Activated naive CD4-positive, alpha-beta T cell treated with anti-CD3 and anti-CD28 coated beads for 36 hours (primary cell): ENCODE data around the gene IGFBP4. TPM values are rescaled to one million over a fixed set of nuclear protein-coding genes. Genes with fewer than 3 reads are reported as not detected.

Experiments
- CTCF ChIA-PET: fragments of 350-600 bp; sonication (Branson Sonifier 250); formaldehyde crosslinking; loops from one replicate; lab custom pipeline; 2021; ENCODE audit warnings: antibody characterized with exemption; lab: Charles Lee
- DNase-seq: peaks from one replicate; pipeline ENCODE4 v3.0.0-alpha.2; 2020
- H3K27ac Mint-ChIP-seq: one replicate; pipeline ENCODE4 v1.8.0; 2021; ENCODE audit warnings: mild to moderate bottlenecking, mixed read lengths
- H3K27me3 Mint-ChIP-seq: one replicate; pipeline ENCODE4 v1.8.0; 2021; ENCODE audit warnings: low read depth, mixed read lengths
- H3K36me3 Mint-ChIP-seq: one replicate; pipeline ENCODE4 v1.8.0; 2021; ENCODE audit warnings: low read depth, mixed read lengths
- H3K4me1 Mint-ChIP-seq: one replicate; pipeline ENCODE4 v1.8.0; 2021; ENCODE audit warnings: low read depth, mixed read lengths
- H3K4me3 Mint-ChIP-seq: one replicate; pipeline ENCODE4 v1.8.0; 2021; ENCODE audit warnings: mild to moderate bottlenecking, moderate library complexity, mixed read lengths
- H3K9me3 Mint-ChIP-seq: one replicate; pipeline ENCODE4 v1.8.0; 2021; ENCODE audit warnings: mixed read lengths
- intact Hi-C: fragments of 100-400 bp; cut with micrococcal nuclease; formaldehyde crosslinking; loops from one replicate; pipeline ENCODE4 v1.15.1; 2023
- total RNA-seq, 2 experiments: library from RNA; stranded (reverse); gene quantifications; one replicate each; pipeline ENCODE4 v1.2.3, GENCODE V29; 2021

The IGFBP4 gene
- total RNA-seq, 2 experiments from 2014 or later: 8.8 to 9.2 TPM

GRCh38 chr17:40500709-40501108 is 57.5 kb downstream of the IGFBP4 start:
- CTCF ChIA-PET: no interaction called here
- H3K27ac Mint-ChIP-seq: no peak overlapping the region
- H3K4me1 Mint-ChIP-seq: no peaks in the 10 kb centered on the region
- no peaks in the 10 kb centered on the region for H3K27me3 Mint-ChIP-seq
- intact Hi-C loops: no loop called here
- DNase-seq: no peak
- H3K36me3 Mint-ChIP-seq: no peaks in the 10 kb centered on the region
- no peaks in the 10 kb centered on the region for H3K9me3 Mint-ChIP-seq
- H3K4me3 Mint-ChIP-seq: no peak overlapping the region

GRCh38 chr17:40501499-40501911 is 58.3 kb downstream of the IGFBP4 start, which contains the start of gene TNS4:
Gene TNS4, minus strand, starts transcription at chr17:40501623. Its CDS starts 5,198 bp downstream, at chr17:40496425.
- intact Hi-C loops: no loop called here
- no peak for DNase-seq
- CTCF ChIA-PET: interaction anchor here (0.9 kb wide), 1 partner anchor 39 kb away, joined by 4 read pairs; no protein-coding TSS in a partner anchor
- Mint-ChIP-seq H3K4me3 (no peak within 1 kb of the TSS), H3K36me3 (no peaks in the 10 kb centered on the region), H3K4me1 (no peaks in the 10 kb centered on the region), H3K27ac (no peak within 1 kb of the TSS), H3K9me3 (no peaks in the 10 kb centered on the region), H3K27me3 (no peaks in the 10 kb centered on the region)

- CTCF ChIA-PET: no interaction called here
- Mint-ChIP-seq H3K9me3 (no peaks in the 10 kb centered on the region), H3K27me3 (no peaks in the 10 kb centered on the region), H3K4me1 (no peaks in the 10 kb centered on the region), H3K4me3 (no peak overlapping the region), H3K27ac (no peak overlapping the region), H3K36me3 (no peaks in the 10 kb centered on the region)
- DNase-seq: no peak
- intact Hi-C loops: no loop called here
These were observed 59.5 kb downstream of the IGFBP4 start for GRCh38 chr17:40502716-40503115.

- Mint-ChIP-seq H3K27me3 (no peaks in the 10 kb centered on the region), H3K4me1 (no peaks in the 10 kb centered on the region), H3K36me3 (no peaks in the 10 kb centered on the region), H3K9me3 (no peaks in the 10 kb centered on the region), H3K27ac (no peak overlapping the region), H3K4me3 (no peak overlapping the region)
- CTCF ChIA-PET: no interaction called here
- DNase-seq: no peak
- intact Hi-C loops: no loop called here
These were observed 59.9 kb downstream of the IGFBP4 start for GRCh38 chr17:40503154-40503553.

- CTCF ChIA-PET: no interaction called here
- Mint-ChIP-seq H3K9me3 (no peaks in the 10 kb centered on the region), H3K36me3 (no peaks in the 10 kb centered on the region), H3K4me3 (no peak overlapping the region), H3K4me1 (no peaks in the 10 kb centered on the region), H3K27ac (no peak overlapping the region), H3K27me3 (no peaks in the 10 kb centered on the region)
- DNase-seq: no peak
- intact Hi-C loops: no loop called here
These were observed 63.5 kb downstream of the IGFBP4 start for GRCh38 chr17:40506786-40507185.

Other genes with a start within 250 kb of the IGFBP4 start
- gene WIPF2, start 224.1 kb upstream of the IGFBP4 start, total RNA-seq: 10 to 100 TPM; 12.3 to 13.0 TPM
- gene CDC6, start 155.6 kb upstream of the IGFBP4 start, total RNA-seq: 10 to 100 TPM; 86.5 to 90.4 TPM
- gene RARA, start 134.3 kb upstream of the IGFBP4 start, total RNA-seq: 10 to 100 TPM; 16.9 to 18.5 TPM
- not detected for gene GJD3, start 78.7 kb upstream of the IGFBP4 start, total RNA-seq
- gene TOP2A, start 25.6 kb upstream of the IGFBP4 start, total RNA-seq: 100 to 1,000 TPM; 410 to 416 TPM
- gene TNS4, start 58.2 kb downstream of the IGFBP4 start, total RNA-seq: 1 to 10 TPM; 4.7 to 5.9 TPM
- gene CCR7, start 122.0 kb downstream of the IGFBP4 start, total RNA-seq: 100 to 1,000 TPM; 150 to 156 TPM
- gene SMARCE1, start 204.4 kb downstream of the IGFBP4 start, total RNA-seq: 100 to 1,000 TPM; 102 to 112 TPM
- not detected for gene KRT222, start 221.7 kb downstream of the IGFBP4 start, total RNA-seq